ENCODE data around the gene PLA2G6.

Gene PLA2G6

DNA sequence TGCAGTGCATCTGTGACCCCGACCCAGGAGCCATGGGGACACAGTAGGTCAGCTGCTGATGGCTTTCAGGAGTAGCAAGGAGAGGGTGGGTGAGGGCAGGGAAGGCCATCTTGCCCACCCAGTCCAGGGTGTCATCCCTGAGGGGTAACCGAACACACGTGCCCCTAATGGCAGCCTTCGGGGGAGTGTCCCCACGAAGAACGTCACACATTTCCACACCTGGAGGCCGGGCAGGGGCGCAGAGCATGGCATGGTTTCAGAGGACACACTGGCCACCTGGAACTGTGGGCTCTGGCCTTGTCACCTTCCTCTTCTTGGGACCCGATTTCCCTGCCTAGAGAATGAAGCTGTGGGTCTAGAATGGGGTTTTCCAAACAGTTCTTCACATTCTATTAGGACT lies 51.8 kb downstream of the PLA2G6 start:
- TF ChIP-seq, protein P1, sequence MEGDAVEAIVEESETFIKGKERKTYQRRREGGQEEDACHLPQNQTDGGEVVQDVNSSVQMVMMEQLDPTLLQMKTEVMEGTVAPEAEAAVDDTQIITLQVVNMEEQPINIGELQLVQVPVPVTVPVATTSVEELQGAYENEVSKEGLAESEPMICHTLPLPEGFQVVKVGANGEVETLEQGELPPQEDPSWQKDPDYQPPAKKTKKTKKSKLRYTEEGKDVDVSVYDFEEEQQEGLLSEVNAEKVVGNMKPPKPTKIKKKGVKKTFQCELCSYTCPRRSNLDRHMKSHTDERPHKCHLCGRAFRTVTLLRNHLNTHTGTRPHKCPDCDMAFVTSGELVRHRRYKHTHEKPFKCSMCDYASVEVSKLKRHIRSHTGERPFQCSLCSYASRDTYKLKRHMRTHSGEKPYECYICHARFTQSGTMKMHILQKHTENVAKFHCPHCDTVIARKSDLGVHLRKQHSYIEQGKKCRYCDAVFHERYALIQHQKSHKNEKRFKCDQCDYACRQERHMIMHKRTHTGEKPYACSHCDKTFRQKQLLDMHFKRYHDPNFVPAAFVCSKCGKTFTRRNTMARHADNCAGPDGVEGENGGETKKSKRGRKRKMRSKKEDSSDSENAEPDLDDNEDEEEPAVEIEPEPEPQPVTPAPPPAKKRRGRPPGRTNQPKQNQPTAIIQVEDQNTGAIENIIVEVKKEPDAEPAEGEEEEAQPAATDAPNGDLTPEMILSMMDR (IDR thresholded peaks at IDR 0.05; ENCODE audit: borderline replicate concordance, extremely low read depth, low read length, poor library complexity, severe bottlenecking): no peak
- TF ChIP-seq EZH2 (IDR thresholded peaks at IDR 0.05; ENCODE audit: borderline replicate concordance, low read depth, low read length, severe bottlenecking): no peak
- Histone ChIP-seq H3K27me3 (ENCODE audit: insufficient read depth, low read length, poor library complexity) (no peaks in the 10 kb centered on the region), H3K9me3 (ENCODE audit: insufficient read depth, low read length, severe bottlenecking) (no peaks in the 10 kb centered on the region), H2AFZ (ENCODE audit: low read depth, low read length) (no peak overlapping the region), H4K20me1 (ENCODE audit: insufficient read depth, low read length) (peaks cover 8% of the 10 kb centered on the region; the same call in 1 of the 2 replicates), H3K9ac (ENCODE audit: low read depth, low read length) (no peak overlapping the region), H3K79me2 (ENCODE audit: insufficient read depth, low read length) (no peaks in the 10 kb centered on the region), H3K4me3 (ENCODE audit: low read depth in 1 of 2, low read length in 2 of 2) (no peak overlapping the region), H3K27ac (ENCODE audit: low read length) (no peak overlapping the region), H3K4me1 (ENCODE audit: insufficient read depth, low read length) (peaks cover 9% of the 10 kb centered on the region), H3K4me2 (ENCODE audit: insufficient read depth, low read length) (no peak overlapping the region), H3K36me3 (ENCODE audit: insufficient read depth, low read length) (peaks cover 81% of the 10 kb centered on the region)
- ATAC-seq (ENCODE audit: insufficient read depth, low read depth): no peak
- DNase-seq: no peak

GRCh38 chr22:38129021-38129420 lies 52.6 kb downstream of the PLA2G6 start:
- Histone ChIP-seq H3K4me1 (ENCODE audit: insufficient read depth, low read length) (peaks cover 17% of the 10 kb centered on the region), H3K9me3 (ENCODE audit: insufficient read depth, low read length, severe bottlenecking) (no peaks in the 10 kb centered on the region), H3K4me3 (ENCODE audit: low read depth in 1 of 2, low read length in 2 of 2) (no peak overlapping the region), H3K79me2 (ENCODE audit: insufficient read depth, low read length) (no peaks in the 10 kb centered on the region), H3K27ac (ENCODE audit: low read length) (no peak overlapping the region), H3K4me2 (ENCODE audit: insufficient read depth, low read length) (no peak overlapping the region), H3K36me3 (ENCODE audit: insufficient read depth, low read length) (peaks cover 78% of the 10 kb centered on the region), H2AFZ (ENCODE audit: low read depth, low read length) (no peak overlapping the region), H3K9ac (ENCODE audit: low read depth, low read length) (no peak overlapping the region), H3K27me3 (ENCODE audit: insufficient read depth, low read length, poor library complexity) (no peaks in the 10 kb centered on the region), H4K20me1 (ENCODE audit: insufficient read depth, low read length) (peaks cover 8% of the 10 kb centered on the region; the same call in 1 of the 2 replicates)
- ATAC-seq (ENCODE audit: insufficient read depth, low read depth) (no peak), DNase-seq (no peak)
- TF ChIP-seq, protein P1 (IDR thresholded peaks at IDR 0.05; ENCODE audit: borderline replicate concordance, extremely low read depth, low read length, poor library complexity, severe bottlenecking): no peak
- no peak for TF ChIP-seq EZH2 (IDR thresholded peaks at IDR 0.05; ENCODE audit: borderline replicate concordance, low read depth, low read length, severe bottlenecking)

DNA sequence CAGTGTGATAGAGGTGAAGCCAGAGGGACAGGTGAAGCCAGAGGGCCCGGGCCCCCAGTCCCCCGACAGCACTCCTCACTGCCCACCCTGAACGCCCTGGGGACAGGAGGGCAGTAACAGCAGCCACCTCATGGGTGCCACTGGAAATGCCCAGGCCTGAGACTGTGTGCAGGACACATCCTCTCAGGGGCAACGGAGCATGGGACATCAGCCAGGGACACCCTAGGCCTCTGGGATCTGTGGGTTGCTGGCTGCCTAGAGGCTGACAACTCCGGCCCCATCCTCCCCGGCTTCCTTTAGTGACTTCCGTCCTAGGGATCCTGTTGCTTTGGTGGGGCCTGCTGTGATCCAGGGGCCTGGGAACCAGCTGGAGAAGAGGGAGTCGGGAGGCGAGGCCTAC lies 53.8 kb downstream of the PLA2G6 start:
- no peak overlapping the region for H2AFZ ChIP-seq (ENCODE audit: low read depth, low read length)
- no peaks in the 10 kb centered on the region for H3K9me3 ChIP-seq (ENCODE audit: insufficient read depth, low read length, severe bottlenecking)
- peaks cover 8% of the 10 kb centered on the region; the same call in 1 of the 2 replicates for H4K20me1 ChIP-seq (ENCODE audit: insufficient read depth, low read length)
- H3K79me2 ChIP-seq (ENCODE audit: insufficient read depth, low read length): no peaks in the 10 kb centered on the region
- no peak for ATAC-seq (ENCODE audit: insufficient read depth, low read depth)
- H3K36me3 ChIP-seq (ENCODE audit: insufficient read depth, low read length): peaks cover 68% of the 10 kb centered on the region
- no peak overlapping the region for H3K27ac ChIP-seq (ENCODE audit: low read length)
- no peak overlapping the region for H3K9ac ChIP-seq (ENCODE audit: low read depth, low read length)
- H3K27me3 ChIP-seq (ENCODE audit: insufficient read depth, low read length, poor library complexity): no peaks in the 10 kb centered on the region
- no peak for DNase-seq
- peaks cover 17% of the 10 kb centered on the region for H3K4me1 ChIP-seq (ENCODE audit: insufficient read depth, low read length)
- H3K4me2 ChIP-seq (ENCODE audit: insufficient read depth, low read length): no peak overlapping the region
- TF ChIP-seq, protein P1 (IDR thresholded peaks at IDR 0.05; ENCODE audit: borderline replicate concordance, extremely low read depth, low read length, poor library complexity, severe bottlenecking): no peak
- no peak for TF ChIP-seq EZH2 (IDR thresholded peaks at IDR 0.05; ENCODE audit: borderline replicate concordance, low read depth, low read length, severe bottlenecking)
- H3K4me3 ChIP-seq (ENCODE audit: low read depth in 1 of 2, low read length in 2 of 2): no peak overlapping the region
